ENCODE results near the gene CTNNBL1.
"Not testable (repeated sequence)": the region's sequence is repeated elsewhere in the genome, so short reads cannot be mapped to it uniquely, and the experiment has no call there.

GRCh38 chr20:37683146-37683545 lies 10.7 kb upstream of the CTNNBL1 start:
- TF ChIP-seq MEF2A (IDR thresholded peaks at IDR 0.05; ENCODE audit: borderline replicate concordance, low read depth); JUND (IDR thresholded peaks at IDR 0.05); FOXM1 (IDR thresholded peaks at IDR 0.05; ENCODE audit: low read depth); NFIC (IDR thresholded peaks at IDR 0.05; ENCODE audit: borderline replicate concordance); CTCF (IDR thresholded peaks at IDR 0.05); USF2 (IDR thresholded peaks at IDR 0.05; ENCODE audit: borderline replicate concordance, low read depth, low read length); EP300 (IDR thresholded peaks at IDR 0.05; ENCODE audit: borderline replicate concordance in 1 of 2, low read depth in 1 of 2, low read length in 1 of 2); TCF12 (IDR thresholded peaks at IDR 0.05); POLR2AphosphoS5 (IDR thresholded peaks at IDR 0.05; ENCODE audit: low read depth, low read length): not testable (repeated sequence)

All from SK-N-SH (cell line).